DND-41 (cell line): Measurements from ENCODE around the gene P2RX2.

ENCODE experiments used
- CTCF ChIP-seq: IDR thresholded peaks from 2 replicates; pipeline ENCODE4 v1.5.1; 2012; ENCODE audit warnings: borderline replicate concordance, low read length, moderate library complexity, mild to moderate bottlenecking; ENCODE audit not compliant: poor library complexity, severe bottlenecking; ENCODE audit errors: extremely low read depth
- EZH2 ChIP-seq: IDR thresholded peaks from 3 replicates; pipeline ENCODE4 v1.6.1; 2012; ENCODE audit warnings: borderline replicate concordance, low read depth, mild to moderate bottlenecking, moderate library complexity, low read length, inconsistent platforms; ENCODE audit not compliant: severe bottlenecking

GRCh38 chr12:132658149-132658894, 39.7 kb downstream of the P2RX2 start:
- TF ChIP-seq EZH2: no peak
- TF ChIP-seq CTCF: no peak
